HK-2 (cell line): Measurements from ENCODE around the gene IFIT5.
"Not testable (repeated sequence)": the region's sequence is repeated elsewhere in the genome, so short reads cannot be mapped to it uniquely, and the experiment has no call there.

Experiments used
- DNase-seq: peaks from one replicate; pipeline ENCODE4 v3.0.0-alpha.2; 2018; ENCODE audit not compliant: unreplicated experiment

The IFIT5 gene

DNA sequence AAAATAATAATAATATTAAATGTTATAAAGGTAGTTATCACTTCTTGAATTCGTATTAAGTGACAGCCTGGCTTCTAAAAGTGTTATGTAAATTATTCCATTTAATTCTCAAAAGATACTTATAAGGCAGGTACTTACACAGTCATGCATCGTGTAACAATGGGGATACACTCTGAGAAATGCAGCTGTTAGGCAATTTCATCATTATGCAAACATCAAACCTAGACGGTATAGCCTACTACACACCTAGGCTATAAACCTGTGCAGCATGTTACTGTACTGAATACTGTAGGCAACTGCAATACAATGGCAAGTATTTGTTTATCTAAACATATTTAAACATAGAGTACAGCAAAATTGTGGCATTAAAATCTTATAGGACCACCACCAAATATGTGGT lies 20.5 kb upstream of the IFIT5 start:
- no peak for DNase-seq

DNA sequence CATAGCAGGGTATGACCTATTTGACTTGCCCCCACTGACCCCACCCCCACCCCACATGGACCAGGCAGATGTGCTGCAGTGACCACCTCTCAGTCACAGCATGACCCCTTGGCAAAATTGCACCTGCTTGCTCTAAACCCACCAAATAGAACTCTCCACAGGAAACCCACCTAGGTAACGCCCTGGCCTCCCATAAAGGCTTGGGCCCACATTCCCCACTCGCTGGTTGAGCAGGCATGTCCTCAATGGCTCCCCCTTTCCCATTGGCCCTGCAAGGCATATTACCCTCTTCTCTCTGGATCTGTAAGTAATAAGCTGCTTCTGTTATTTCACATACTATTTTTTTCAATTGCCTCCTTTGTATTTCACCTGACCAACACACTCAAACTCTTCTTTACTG lies 19.2 kb upstream of the IFIT5 start:
- no peak for DNase-seq

DNA sequence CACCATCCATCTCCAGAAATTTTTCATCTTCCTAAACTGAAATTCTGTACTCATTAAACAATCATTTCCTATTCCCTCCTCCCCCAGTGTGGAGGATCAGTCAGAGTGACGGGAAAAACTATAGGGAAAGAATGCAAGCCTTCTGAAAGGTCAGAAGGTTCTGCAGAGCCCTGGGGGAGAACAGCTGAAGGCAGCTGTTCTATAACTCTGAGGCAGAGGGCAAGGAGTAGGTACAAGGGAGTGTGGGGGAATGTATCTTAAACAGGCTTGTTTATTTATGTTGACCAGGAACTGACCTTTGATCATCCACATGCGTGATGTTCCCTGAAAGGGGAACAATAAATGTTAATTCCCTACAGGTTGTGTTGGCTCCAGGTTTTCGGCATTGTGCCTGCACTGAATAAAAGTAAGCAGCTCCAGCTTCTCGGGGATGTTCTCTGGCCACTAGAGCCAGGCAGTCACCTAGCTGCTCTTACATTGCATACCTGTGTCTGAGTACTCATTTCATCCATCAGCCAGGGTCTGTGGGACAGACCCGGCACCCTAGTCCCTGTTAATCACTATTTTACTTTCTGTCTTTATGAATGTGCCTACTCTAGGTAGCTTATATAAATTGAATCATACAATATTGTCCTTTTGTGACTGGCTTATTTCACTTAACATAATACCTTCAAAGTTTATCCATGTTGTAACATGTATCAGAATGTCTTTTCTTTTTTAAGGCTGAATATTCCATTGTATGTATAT lies 16.2 kb upstream of the IFIT5 start:
- no peak for DNase-seq

DNA sequence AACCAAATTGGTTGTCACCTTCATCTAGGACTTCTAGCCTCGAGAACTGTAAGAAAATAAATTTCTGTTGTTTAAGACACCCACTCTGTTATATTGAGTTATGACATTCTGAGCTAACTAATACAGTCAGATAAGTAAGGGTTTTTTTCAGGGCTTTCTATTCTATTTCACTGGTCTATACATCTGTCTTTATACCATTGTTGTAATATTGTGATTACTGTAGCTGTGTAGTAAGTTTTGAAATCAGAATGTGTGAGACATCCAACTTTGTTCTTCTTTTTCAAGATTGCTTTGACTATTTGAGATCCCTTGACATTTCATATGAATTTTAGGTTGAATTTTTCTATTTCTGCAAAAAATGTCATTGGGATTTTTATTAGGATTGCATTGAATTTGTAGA lies 14.4 kb upstream of the IFIT5 start:
- no peak for DNase-seq

DNA sequence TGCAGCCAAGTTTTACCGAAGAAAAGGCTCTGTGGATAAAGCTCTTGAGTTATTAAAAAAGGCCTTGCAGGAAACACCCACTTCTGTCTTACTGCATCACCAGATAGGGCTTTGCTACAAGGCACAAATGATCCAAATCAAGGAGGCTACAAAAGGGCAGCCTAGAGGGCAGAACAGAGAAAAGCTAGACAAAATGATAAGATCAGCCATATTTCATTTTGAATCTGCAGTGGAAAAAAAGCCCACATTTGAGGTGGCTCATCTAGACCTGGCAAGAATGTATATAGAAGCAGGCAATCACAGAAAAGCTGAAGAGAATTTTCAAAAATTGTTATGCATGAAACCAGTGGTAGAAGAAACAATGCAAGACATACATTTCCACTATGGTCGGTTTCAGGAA lies 11.3 kb upstream of the IFIT5 start:
- DNase-seq: no peak

DNA sequence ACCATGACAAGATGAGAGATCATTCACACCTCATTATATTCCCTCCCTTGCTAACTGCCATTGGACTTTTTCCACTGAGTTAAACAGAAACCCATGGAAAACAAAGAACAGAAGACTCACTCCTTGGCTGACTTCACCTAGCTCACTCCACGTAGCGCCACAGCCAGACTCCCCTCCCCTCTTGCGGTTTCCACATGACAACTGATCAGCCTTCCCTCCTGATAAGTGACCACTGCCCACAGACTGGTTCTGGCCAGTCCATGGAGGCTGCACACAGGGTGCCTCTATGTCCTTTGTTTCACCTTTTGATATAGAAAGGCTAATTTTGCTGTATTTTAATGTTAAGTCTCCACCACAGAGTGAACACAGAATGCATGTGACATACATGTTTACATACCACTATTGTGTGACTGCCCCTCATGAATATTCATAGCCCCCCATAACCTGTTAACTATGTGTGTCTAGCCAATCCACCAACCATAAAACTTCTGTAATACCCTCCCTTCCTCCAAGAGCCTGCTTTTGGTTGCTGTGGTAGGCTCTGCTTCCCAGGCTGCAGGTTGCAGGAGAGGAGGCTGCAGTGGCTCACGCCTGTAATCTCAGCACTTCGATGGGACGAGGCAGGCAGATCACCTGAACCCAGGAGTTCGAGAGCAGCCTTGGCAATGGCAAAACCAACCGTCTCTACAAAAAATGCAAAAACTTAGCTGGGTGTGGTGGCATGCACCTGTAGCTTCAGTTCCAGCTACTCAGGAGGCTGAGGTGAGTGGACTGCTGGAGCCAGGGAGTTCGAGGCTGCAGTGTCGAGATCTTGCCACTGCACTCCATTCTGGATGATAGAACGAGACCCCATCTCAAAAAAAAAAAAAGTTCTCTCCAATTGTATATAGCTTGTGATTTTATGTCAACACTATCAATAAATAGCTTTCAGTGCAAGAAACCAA lies 10.0 kb upstream of the IFIT5 start:
- DNase-seq: peak; percentile 37

DNA sequence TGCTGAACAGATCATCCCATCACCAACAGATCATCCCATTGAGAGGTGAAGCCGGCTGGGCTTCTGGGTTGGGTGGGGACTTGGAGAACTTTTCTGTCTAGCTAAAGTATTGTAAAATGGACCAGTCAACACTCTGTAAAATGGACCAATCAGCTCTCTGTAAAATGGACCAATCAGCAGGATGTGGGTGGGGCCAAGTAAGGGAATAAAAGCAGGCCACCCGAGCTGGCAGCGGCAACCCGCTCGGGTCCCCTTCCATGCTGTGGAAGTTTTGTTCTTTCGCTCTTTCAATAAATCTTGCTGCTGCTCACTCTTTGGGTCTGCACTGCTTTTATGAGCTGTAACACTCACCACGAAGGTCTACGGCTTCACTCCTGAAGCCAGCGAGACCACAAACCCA lies 8.2 kb upstream of the IFIT5 start:
- not testable (repeated sequence) for DNase-seq

DNA sequence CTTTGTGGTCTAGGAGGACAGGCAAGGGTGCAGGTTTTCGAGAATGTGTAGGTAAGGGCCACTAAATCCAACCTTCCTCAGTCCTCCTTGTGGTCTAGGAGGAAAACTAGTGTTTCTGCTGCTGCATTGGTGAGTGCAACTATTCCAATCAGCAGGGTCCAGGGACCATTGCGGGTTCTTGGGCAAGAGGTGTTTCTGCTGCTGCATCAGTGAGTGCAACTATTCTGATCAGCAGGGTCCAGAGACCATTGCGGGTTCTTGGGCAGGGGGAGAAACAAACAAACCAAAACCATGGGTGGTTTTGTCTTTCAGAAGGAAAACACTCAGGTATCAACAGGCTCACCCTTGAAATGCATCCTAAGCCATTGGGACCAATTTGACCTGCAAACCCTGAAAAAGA lies 6.6 kb upstream of the IFIT5 start:
- not testable (repeated sequence) for DNase-seq

DNA sequence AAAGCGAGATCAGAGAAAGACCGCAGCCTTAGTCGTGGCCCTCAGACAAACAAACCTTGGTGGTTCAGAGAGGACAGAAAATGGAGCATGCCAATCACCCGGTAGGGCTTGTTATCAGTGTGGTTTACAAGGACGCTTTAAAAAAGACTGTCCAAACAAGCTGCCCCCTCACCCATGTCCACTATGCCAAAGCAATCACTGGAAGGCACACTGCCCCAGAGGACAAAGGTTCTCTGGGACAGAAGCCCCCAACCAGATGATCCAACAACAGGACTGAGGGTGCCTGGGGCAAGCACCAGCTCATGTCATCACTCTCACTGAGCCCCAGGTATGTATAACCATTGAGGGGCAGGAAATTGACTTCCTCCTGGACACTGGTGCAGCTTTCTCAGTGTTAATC lies 5.1 kb upstream of the IFIT5 start:
- not testable (repeated sequence) for DNase-seq

DNA sequence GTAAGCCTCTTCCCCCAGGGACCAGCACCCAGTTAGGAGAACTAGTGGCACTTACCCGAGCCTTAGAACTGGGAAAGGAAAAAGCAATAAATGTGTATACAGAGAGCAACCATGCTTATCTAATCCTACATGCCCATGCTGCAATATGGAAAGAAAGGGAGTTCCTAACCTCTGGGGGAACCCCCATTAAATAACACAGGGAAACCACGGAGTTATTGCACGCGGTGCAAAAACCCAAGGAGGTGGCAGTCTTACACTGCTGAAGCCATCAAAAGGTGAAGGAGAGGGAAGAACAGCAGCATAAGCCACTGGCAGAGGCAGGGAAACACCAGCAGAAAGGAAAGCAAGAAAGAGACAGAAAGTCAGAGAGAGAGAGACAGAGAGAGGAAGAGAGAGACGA lies 3.8 kb upstream of the IFIT5 start:
- not testable (repeated sequence) for DNase-seq

DNA sequence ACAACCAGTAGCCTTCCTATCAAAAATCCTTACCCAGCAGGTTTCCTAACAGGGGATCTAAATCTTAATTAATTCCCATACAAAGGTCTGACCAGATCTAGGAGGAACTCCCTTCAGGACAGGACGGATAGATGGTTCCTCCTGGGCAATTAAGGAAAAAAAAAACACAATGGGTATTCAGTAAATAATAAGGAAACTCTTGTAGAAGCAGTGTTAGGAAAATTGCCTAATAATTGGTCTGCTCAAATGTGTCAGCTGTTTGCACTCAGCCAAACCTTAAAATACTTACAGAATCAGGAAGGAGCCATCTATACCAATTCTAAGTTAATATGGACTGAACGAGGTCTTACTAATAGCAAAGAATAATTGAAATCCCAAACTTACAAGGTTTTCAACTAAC lies 3.2 kb upstream of the IFIT5 start:
- DNase-seq: not testable (repeated sequence)

DNA sequence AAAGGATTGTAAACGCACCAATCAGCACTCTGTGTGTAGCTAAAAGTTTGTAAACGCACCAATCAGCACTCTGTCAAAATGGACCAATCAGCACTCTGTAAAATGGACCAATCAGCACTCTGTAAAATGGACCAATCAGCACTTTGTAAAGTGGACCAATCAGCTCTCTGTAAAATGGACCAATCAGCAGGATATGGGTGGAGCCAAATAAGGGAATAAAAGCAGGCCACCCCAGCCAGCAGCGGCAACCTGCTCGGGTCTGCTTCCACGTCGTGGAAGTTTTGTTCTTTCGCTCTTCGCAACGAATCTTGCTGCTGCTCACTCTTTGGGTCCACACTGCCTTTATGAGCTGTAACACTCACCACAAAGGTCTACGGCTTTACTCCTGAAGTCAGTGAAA lies 2.1 kb upstream of the IFIT5 start:
- DNase-seq: not testable (repeated sequence)

DNA sequence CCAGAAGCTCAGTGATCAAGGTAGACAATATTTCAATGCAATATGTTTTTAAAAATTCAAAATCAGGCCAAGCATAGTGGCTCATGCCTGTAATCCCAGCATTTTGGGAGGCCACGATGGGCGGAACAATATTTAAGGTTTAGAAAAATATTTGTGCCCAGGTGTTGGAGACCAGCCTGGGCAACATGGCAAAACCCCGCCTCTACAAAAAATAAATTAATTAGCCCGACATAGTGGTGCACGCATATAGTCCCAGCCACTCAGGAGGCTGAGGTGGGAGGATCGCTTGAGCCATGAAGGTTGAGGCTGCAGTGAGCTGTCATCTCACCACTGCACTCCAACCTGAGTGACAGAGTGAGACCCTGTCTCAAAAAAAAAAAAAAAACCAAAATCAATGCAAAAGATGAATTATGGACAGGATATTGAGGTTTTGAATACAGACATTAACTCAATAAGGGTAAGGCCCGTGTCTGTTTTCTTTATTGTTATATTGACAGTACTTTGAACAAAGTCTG lies 913 bp upstream of the IFIT5 start:
- DNase-seq: no peak

DNA sequence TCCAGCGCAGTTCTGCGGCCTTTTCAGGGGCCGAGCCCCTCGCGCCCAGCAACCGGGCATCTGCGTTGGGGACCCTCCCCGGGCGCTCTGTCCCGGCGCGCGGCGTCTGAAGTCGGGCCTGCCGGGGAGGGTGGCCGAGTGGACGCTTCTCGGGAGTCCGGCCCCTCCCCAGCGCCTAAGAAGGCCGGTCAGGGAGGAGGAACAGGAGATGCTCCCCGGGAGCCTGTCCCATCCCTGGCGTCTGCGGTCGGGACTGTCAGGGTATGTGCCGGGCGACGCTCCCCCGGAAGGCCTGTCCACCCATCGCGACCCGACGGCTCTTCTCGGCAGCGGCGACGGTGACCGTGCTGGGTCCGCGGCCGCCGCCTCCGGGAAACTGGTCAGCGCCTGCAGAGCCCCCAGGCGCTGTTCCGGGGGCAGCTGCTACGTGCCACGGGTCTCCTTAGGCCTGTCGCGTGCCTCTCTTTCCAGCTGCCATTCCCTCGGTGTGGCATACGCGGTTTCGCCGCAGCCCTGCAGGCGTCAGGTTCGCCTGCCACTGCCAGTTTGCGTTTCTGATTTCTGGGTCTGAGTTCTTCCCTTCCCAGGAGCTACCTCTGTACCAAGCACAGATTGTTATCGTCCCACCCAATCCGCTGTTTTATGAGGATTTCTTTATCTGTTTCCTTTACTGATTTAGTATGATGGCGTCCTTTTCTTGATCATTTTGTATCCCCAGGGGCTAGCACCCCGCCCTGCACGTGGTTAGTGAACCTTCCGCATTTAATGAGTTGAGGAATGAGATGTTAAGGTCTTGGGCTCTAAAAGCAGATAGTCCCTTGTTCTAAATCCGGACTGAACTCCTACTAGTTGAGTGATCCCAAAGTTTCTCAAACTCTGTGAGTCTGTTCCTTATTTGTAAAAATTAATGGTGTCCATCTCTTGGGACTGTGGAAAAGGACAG lies 782 bp downstream of the IFIT5 start:
- peak; percentile 67 for DNase-seq

DNA sequence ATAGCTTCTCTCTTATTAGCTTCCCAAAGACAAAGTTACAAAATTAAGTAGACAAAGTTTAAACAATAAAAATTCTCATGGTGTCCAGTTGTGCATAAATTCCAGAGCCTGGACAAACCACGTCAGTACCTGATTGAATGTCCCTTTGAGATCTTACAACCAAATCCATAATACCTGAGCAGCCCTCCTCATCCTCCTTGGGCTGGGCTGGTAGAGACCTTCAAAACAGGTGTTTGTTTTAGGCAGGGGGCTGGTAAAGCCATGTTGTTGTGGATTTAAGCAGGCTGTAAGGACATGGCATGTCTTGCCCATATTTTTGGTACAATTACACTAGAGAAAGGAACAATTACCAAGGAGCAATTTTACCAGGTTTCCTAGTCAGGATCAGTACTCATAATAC lies 2.1 kb downstream of the IFIT5 start:
- no peak for DNase-seq

DNA sequence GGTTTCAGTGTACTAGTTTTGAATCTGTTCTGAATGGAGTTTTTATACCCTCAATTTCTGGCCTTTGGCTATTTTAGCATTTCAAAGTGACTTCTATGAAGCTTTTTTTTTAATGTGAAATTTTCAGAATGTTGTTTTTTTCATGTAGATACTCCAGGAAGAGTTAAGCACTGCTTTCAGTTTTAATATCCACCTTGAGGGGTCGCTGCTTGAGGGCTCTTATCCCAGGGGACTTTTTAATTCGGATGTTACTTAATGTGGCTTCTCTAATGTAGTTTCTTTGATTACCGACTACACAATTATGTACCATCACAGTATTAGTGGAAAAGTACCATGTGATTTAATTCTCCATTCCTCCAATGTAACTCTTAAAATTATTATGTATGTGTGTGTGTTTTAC lies 5.2 kb downstream of the IFIT5 start:
- DNase-seq: no peak

DNA sequence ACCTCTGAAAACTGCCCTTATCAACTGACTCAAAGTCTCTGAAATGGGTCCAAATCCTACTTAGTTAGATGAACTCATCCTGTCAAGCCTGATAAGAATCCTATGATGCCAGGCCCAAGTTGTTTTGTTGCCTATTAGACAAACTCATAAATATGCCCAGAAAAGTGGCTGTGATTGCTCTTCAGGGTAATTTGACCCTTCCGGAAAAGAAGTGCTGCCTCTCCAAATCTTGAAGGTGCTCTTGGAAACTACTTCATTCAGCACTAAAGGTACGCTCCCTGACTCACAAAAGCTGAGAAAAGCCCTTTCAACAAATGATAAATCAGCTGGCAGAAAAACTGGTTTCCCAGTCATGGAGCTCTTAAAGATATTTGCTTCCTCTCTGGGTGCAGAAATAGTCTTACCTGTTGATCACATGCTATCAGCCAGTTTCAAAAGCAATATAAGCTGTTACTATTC lies 6.7 kb downstream of the IFIT5 start:
- no peak for DNase-seq

DNA sequence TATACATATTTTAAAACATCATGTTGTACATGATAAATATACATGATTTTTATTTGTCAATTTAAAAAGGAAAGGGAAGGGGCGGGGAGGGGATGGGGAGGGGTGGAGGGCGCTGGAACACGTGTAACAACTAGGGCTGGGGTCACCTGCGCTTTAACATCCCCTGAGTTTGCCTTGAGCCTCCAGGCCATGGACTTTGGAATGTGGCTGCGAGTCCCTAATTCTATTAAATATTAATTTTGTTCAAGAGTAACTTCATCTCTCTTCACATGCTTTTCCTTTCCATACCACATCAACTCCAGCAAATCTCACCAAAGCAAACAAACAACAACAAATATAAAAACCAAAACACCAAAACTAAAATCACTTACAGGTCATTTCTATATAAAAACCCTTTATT lies 10.6 kb downstream of the IFIT5 start:
- no peak for DNase-seq

DNA sequence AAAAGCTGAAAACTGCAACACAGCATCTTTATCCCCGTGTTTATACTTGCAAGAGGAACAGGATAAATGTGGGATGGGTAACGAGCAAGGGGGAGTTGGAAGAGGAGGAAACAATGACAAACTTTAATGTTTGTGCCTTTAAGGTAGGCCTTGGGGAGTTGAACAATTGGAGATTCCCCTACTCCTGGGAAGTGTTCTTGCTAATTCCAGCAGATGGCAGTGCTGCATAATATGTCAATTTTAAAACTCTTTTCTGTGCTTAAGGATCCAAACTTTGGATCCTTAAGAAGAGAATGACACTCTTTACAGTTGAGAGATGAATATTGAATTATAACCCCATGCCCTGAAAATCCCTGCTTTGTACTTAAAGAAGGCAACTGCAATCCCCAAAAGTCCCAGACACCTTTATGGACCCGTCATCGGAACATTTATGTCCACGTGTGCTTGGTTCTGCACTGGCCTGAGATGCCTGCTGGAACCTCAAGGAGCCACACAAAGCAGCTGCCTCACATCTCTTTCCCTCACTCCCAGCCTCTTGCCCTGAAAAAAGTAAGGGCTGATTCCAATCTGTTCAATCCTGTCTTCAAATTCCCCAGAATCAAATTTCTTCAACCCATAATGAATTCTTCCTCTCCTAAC lies 12.0 kb downstream of the IFIT5 start:
- DNase-seq: peak; percentile 25

DNA sequence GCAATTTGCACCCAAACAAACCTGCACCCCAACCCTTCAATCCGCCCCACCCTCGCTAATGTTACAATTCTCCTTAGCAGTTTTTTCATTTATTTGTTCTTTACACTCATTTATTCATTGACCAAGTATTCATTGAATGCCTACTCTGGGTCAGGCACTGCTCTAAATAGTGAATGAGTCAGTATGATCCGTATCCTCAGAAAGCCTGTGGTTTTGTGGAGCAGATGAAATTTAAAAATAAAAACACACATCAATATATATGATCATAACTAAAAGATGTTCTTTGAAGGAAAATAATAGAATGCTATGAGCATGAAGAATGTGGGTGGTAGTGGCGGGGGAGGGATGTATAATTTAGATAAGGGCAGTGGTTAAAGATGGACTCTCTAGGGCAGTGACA lies 13.3 kb downstream of the IFIT5 start:
- DNase-seq: no peak

DNA sequence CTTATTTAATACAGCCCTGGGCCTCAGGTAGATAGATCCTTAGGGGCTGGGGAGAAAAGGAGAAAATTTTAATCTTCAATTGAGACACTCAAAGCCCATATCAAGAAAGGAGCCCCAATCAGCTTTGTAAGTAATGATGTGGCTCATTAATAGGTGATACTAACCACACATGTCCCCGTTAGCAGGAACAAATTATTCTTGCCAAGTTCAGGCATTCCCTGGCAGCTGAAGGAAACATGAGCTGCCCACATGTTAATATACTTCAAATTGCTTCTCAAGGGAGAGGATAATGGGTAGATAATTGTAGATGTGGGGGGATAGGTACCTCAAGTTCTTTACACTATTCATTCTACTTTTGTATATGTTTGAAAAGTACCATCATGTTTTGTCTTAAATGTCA lies 14.5 kb downstream of the IFIT5 start:
- DNase-seq: no peak
